Spleen (tissue), 11 donors: ENCODE data around the gene WARS2. TPM values are rescaled to one million over a fixed set of nuclear protein-coding genes. Genes with fewer than 3 reads are reported as not detected.

Experiments used
- DNase-seq: peaks from one replicate; pipeline ENCODE4 v3.0.0-alpha.2; 2020
- H3K27ac ChIP-seq, 8 donors: fragments of 200-600 bp; sonication (generic) in 7 of 8; 1 replicate in 4 of 8; 2 replicates in 4 of 8; pipeline versions ENCODE4 v1.5.0 to v1.8.0; 2016 to 2021; ENCODE audit warnings: inconsistent platforms in 4 of 8, mild to moderate bottlenecking in 4 of 8, moderate library complexity in 1 of 8
- H3K27me3 ChIP-seq, 7 donors: fragments of 200-600 bp; sonication (generic) in 6 of 7; replicated peaks in 1 of 7; 1 replicate in 4 of 7; 2 replicates in 3 of 7; pipeline versions ENCODE4 v1.5.0 to v1.8.0; 2016 to 2021; ENCODE audit warnings: inconsistent platforms in 3 of 7, mild to moderate bottlenecking in 1 of 7
- H3K36me3 ChIP-seq, 6 donors: fragments of 200-600 bp; sonication (generic) in 5 of 6; 1 replicate in 4 of 6; 2 replicates in 2 of 6; pipeline versions ENCODE4 v1.5.0 to v1.8.0; 2016 to 2021; ENCODE audit warnings: inconsistent platforms in 2 of 6
- H3K4me1 ChIP-seq, 6 donors: fragments of 200-600 bp; sonication (generic) in 5 of 6; 1 replicate in 3 of 6; 2 replicates in 3 of 6; pipeline versions ENCODE4 v1.5.0 to v1.8.0; 2016 to 2021; ENCODE audit warnings: inconsistent platforms in 3 of 6
- H3K4me3 ChIP-seq, 8 donors: fragments of 200-600 bp; sonication (generic) in 7 of 8; 1 replicate in 4 of 8; 2 replicates in 4 of 8; pipeline versions ENCODE4 v1.5.0 to v1.8.0; 2016 to 2021; ENCODE audit warnings: inconsistent platforms in 4 of 8, mild to moderate bottlenecking in 4 of 8, moderate library complexity in 2 of 8
- H3K9me3 ChIP-seq, 8 donors: fragments of 200-600 bp; sonication (generic) in 7 of 8; 1 replicate in 4 of 8; 2 replicates in 4 of 8; pipeline versions ENCODE4 v1.5.0 to v1.8.0; 2016 to 2021; ENCODE audit warnings: inconsistent platforms in 4 of 8
- POLR2A ChIP-seq, 3 donors: fragments of 450-650 bp; IDR thresholded peaks; one replicate each; pipeline ENCODE4 v1.5.1; 2017; ENCODE audit warnings: antibody characterized with exemption in 3 of 3, mild to moderate bottlenecking in 1 of 3
- POLR2AphosphoS5 ChIP-seq, 3 donors: sonication (generic); formaldehyde crosslinking; IDR thresholded peaks; one replicate each; pipeline ENCODE4 v1.5.1; 2017; ENCODE audit warnings: antibody characterized with exemption in 3 of 3
- WGBS, 5 donors: extraction: QIAGEN DNeasy Blood & Tissue Kit in 3 of 5; methylation state at CpG; one replicate each; pipeline versions ENCODE4 v1.1.5 to v1.1.7; 2013 to 2018; 5-methylcytosine and 5-hydroxymethylcytosine counted together
- intact Hi-C: fragments of 100-400 bp; cut with DNase I; formaldehyde crosslinking; loops from one replicate; pipeline ENCODE4 v1.15.0; 2023; ENCODE audit warnings: low total_unique reads
- polyA plus RNA-seq, 3 donors: library from polyadenylated mRNA; stranded (reverse); fragments of 200-250 nt; gene quantifications; one replicate each; pipeline ENCODE4 v1.2.1, GENCODE V29; 2013
- total RNA-seq, 7 donors: library from RNA; depleted of rRNA in 3 of 7; stranded (reverse); fragments of >200 nt in 3 of 7; fragmentation: NEBNext Ultra II Directional in 4 of 7; extraction: Animal tissue kit (Norgen Biotek cat#: 25700) in 4 of 7; gene quantifications; one replicate each; pipeline versions ENCODE4 v1.1.0 to v1.2.1, GENCODE V29; 2016 to 2021
- TF ChIP-seq, protein P1 (sequence below), 11 experiments: fragments of 200-600 bp in 7 of 11; fragments of 450-650 bp in 4 of 11; sonication (generic) in 4 of 11; IDR thresholded peaks in 8 of 11; conservative IDR thresholded peaks in 3 of 11; 1 replicate in 7 of 11; 2 replicates in 4 of 11; pipeline versions ENCODE4 v1.4.0 to v1.8.0; 2016 to 2021; ENCODE audit warnings: antibody characterized with exemption in 11 of 11, inconsistent platforms in 4 of 11, mild to moderate bottlenecking in 1 of 11
- donor health status: healthy with polysubstance abuse.
- donor health status: DM: no; HTN: no; CAD: no; lungs with moderate emphysema.
- donor health status: DM: no; HTN: no; CAD: no.
- donor health status: Bipolar disorder and iron deficiency.
- donor health status: healthy.
- donor health status: DM: no; HTN: no; CAD: no.
- donor health status: DM: yes; HTN: yes; CAD: no.

The WARS2 gene
- total and polyA plus RNA-seq, 10 donors: 2.9 to 13.0 (median 8.5) TPM

DNA sequence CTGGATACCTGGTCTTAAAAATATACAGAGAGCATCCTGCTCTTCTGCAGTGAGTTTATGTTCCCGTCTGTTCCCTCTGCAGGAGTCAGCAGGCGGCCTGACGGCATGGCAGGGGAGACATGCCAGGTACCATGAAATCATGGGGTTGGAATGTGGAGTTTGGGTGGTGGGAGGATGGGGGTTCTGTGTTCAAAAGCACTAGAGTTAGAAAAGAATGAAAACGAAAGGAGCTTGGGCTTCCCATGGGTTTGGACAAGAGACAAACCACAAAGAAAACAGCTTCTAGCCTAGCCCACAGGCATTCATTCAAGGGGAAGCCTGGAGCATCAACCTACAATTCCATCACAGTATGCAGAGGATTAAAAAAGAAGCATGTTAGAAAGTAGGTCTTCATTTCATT is 59.9 kb downstream of the WARS2 start:
- Histone ChIP-seq H3K27me3 (no peaks in the 10 kb centered on the region), H3K4me1 (peaks cover 0 to 4% (median 0%) of the 10 kb centered on the region in 6 donors), H3K27ac (no peak overlapping the region), H3K36me3 (peaks cover 0 to 10% (median 0%) of the 10 kb centered on the region in 6 donors), H3K9me3 (peaks cover 0 to 11% (median 5%) of the 10 kb centered on the region in 8 donors), H3K4me3 (no peak overlapping the region)
- intact Hi-C loops: no loop called here
- WGBS, 5 donors: 73 to 85% (median 81%) methylated on average over 4 of the region's 4 CpGs
- TF ChIP-seq, protein P1, sequence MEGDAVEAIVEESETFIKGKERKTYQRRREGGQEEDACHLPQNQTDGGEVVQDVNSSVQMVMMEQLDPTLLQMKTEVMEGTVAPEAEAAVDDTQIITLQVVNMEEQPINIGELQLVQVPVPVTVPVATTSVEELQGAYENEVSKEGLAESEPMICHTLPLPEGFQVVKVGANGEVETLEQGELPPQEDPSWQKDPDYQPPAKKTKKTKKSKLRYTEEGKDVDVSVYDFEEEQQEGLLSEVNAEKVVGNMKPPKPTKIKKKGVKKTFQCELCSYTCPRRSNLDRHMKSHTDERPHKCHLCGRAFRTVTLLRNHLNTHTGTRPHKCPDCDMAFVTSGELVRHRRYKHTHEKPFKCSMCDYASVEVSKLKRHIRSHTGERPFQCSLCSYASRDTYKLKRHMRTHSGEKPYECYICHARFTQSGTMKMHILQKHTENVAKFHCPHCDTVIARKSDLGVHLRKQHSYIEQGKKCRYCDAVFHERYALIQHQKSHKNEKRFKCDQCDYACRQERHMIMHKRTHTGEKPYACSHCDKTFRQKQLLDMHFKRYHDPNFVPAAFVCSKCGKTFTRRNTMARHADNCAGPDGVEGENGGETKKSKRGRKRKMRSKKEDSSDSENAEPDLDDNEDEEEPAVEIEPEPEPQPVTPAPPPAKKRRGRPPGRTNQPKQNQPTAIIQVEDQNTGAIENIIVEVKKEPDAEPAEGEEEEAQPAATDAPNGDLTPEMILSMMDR (IDR thresholded peaks at IDR 0.05 in 8 of 11, conservative IDR thresholded peaks at IDR 0.05 in 3 of 11): no peak
- TF ChIP-seq POLR2AphosphoS5 (IDR thresholded peaks at IDR 0.05) (no peak), POLR2A (IDR thresholded peaks at IDR 0.05) (no peak)
- no peak for DNase-seq

DNA sequence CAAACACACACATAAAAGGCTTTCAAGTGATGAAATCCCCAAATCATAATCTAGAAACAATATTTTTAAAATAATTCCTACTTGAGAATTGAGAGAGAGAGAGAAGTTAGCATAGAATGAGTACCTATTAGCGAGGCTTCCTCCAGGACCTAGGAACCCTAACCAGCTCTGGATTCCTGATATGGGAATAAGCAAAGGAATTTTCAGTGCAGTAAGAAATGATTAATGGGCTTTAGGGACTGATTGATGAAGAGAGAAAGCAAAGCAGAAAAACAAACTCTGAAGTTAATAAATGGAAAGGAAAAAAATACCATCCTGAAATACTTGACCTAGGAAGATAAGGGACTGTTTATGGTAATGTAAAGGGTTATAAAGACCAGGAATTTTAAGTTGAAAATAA is 60.6 kb downstream of the WARS2 start:
- no peak for DNase-seq
- Histone ChIP-seq H3K27ac (no peak overlapping the region), H3K9me3 (peaks cover 0 to 11% (median 5%) of the 10 kb centered on the region in 8 donors), H3K27me3 (no peaks in the 10 kb centered on the region), H3K36me3 (peaks cover 0 to 14% (median 2%) of the 10 kb centered on the region in 6 donors), H3K4me1 (peaks cover 0 to 4% (median 0%) of the 10 kb centered on the region in 6 donors), H3K4me3 (no peak overlapping the region)
- TF ChIP-seq, protein P1 (IDR thresholded peaks at IDR 0.05 in 8 of 11, conservative IDR thresholded peaks at IDR 0.05 in 3 of 11): no peak
- no peak for TF ChIP-seq POLR2AphosphoS5 (IDR thresholded peaks at IDR 0.05)
- no peak for TF ChIP-seq POLR2A (IDR thresholded peaks at IDR 0.05)
- WGBS, 5 donors: 93 to 100% (median 100%) methylated on average over 1 of the region's 1 CpG
- intact Hi-C loops: no loop called here

DNA sequence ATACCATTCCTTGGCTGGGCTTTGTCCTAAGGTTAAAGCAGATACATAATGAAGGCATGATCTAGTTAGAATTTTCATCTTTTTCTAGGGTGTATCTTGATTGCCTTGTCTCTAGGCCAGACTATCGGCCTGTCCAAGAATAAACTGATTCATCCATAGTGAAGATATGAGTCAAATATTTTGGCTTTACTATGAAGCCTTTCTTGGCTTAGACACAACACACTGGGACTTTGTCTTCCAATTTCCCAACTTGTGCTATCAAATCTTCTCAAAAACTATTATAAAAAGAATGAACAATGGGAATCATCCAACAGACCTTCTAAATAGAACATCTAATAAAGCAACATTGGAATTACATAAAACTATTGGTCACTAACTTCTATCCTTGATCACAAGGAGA is 64.8 kb downstream of the WARS2 start:
- peaks cover 0 to 36% (median 2%) of the 10 kb centered on the region in 6 donors for H3K36me3 ChIP-seq
- H3K27me3 ChIP-seq: no peaks in the 10 kb centered on the region
- no peak overlapping the region for H3K4me3 ChIP-seq
- no peak overlapping the region for H3K27ac ChIP-seq
- intact Hi-C loops: no loop called here
- TF ChIP-seq POLR2A (IDR thresholded peaks at IDR 0.05) (no peak), POLR2AphosphoS5 (IDR thresholded peaks at IDR 0.05) (no peak)
- TF ChIP-seq, protein P1 (IDR thresholded peaks at IDR 0.05 in 8 of 11, conservative IDR thresholded peaks at IDR 0.05 in 3 of 11): no peak
- no peaks in the 10 kb centered on the region for H3K4me1 ChIP-seq
- WGBS, 5 donors: 68 to 93% (median 86%) methylated on average over 1 of the region's 1 CpG
- H3K9me3 ChIP-seq: peaks cover 0 to 18% (median 7%) of the 10 kb centered on the region in 8 donors
- DNase-seq: no peak

DNA sequence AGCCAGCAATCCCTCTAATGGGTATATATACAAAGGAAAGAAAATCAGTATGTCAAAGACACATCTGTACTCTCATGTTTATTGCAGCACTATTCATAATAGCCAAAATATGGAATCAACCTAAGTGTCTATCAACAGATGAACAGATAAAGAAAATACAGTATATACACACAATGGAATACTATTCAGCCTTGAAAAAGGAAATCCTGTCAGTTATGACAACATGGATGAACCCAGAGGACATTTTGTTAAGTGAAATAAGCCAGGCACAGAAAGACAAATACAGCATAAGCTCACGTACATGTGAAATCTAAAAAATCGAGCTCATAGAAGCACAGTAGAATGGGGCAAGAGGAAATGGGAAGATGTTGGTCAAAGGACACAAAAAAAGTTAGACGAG is 69.1 kb downstream of the WARS2 start:
- H3K27ac ChIP-seq: no peak overlapping the region
- H3K9me3 ChIP-seq: peaks cover 0 to 8% (median 0%) of the 10 kb centered on the region in 8 donors
- intact Hi-C loops: no loop called here
- TF ChIP-seq POLR2AphosphoS5 (IDR thresholded peaks at IDR 0.05) (no peak), POLR2A (IDR thresholded peaks at IDR 0.05) (no peak)
- TF ChIP-seq, protein P1 (IDR thresholded peaks at IDR 0.05 in 8 of 11, conservative IDR thresholded peaks at IDR 0.05 in 3 of 11): no peak
- H3K4me3 ChIP-seq: no peak overlapping the region
- no peaks in the 10 kb centered on the region for H3K4me1 ChIP-seq
- WGBS, 5 donors: 94 to 98% (median 96%) methylated on average over 3 of the region's 3 CpGs
- no peaks in the 10 kb centered on the region for H3K27me3 ChIP-seq
- no peak for DNase-seq
- H3K36me3 ChIP-seq: peaks cover 0 to 34% (median 2%) of the 10 kb centered on the region in 6 donors
